A673 (cell line): ENCODE measurements around the gene CENPX. TPM values are rescaled to one million over a fixed set of nuclear protein-coding genes. Genes with fewer than 3 reads are reported as not detected.

Experiments used
- BruUV-seq: library from RNA; stranded (reverse); fragments of 400-500 nt; replicated peaks from 2 replicates; lab custom pipeline; 2021; lab: Mats Ljungman, UMichigan
- CTCF ChIA-PET: fragments of 300-600 bp; sonication (Branson Sonifier 250); formaldehyde crosslinking; loops from one replicate; lab custom pipeline; 2022; ENCODE audit warnings: antibody characterized with exemption; lab: Charles Lee
- POLR2A ChIA-PET: fragments of 300-600 bp; sonication (Branson Sonifier 250); formaldehyde crosslinking; loops from one replicate; lab custom pipeline; 2022; ENCODE audit warnings: antibody characterized with exemption; ENCODE audit not compliant: low non-redundant PET; lab: Charles Lee
- DNase-seq: peaks from one replicate; pipeline ENCODE4 v3.0.0-alpha.2; 2015; ENCODE audit warnings: low spot score
- H3K27ac ChIP-seq: fragments of 200-600 bp; sonication (generic); 2 replicates; pipeline ENCODE4 v1.5.1; 2016; ENCODE audit warnings: mixed run types, low read depth, mild to moderate bottlenecking, mixed read lengths, antibody characterized with exemption, low read length; ENCODE audit not compliant: poor library complexity, severe bottlenecking
- H3K27me3 ChIP-seq: fragments of 200-600 bp; sonication (generic); replicated peaks from 2 replicates; pipeline ENCODE4 v1.6.1; 2017; ENCODE audit warnings: mixed run types, low read depth, mild to moderate bottlenecking, mixed read lengths, antibody characterized with exemption, low read length; ENCODE audit not compliant: insufficient read depth, poor library complexity
- H3K36me3 ChIP-seq: fragments of 200-600 bp; sonication (generic); 2 replicates; pipeline ENCODE4 v1.6.1; 2016; ENCODE audit warnings: mixed run types, mild to moderate bottlenecking, mixed read lengths, antibody characterized with exemption, low read length; ENCODE audit not compliant: insufficient read depth, poor library complexity, severe bottlenecking
- H3K4me1 ChIP-seq: fragments of 200-600 bp; sonication (generic); 2 replicates; pipeline ENCODE4 v1.6.1; 2017; ENCODE audit warnings: mixed run types, mild to moderate bottlenecking, mixed read lengths, antibody characterized with exemption, low read length; ENCODE audit not compliant: insufficient read depth, poor library complexity, severe bottlenecking
- H3K4me3 ChIP-seq: fragments of 200-600 bp; sonication (generic); 2 replicates; pipeline ENCODE4 v1.5.1; 2016; ENCODE audit warnings: low read depth, mixed run types, mild to moderate bottlenecking, mixed read lengths, low read length; ENCODE audit not compliant: poor library complexity, severe bottlenecking
- H3K9me3 ChIP-seq: fragments of 200-600 bp; sonication (generic); 2 replicates; pipeline ENCODE4 v1.6.1; 2016; ENCODE audit warnings: mixed run types, low read depth, mild to moderate bottlenecking, mixed read lengths, antibody characterized with exemption, low read length; ENCODE audit not compliant: poor library complexity, severe bottlenecking
- EZH2 ChIP-seq: fragments of 200-600 bp; sonication (generic); IDR thresholded peaks from 2 replicates; pipeline ENCODE4 v1.6.1; 2017; ENCODE audit warnings: borderline replicate concordance, low read depth, mild to moderate bottlenecking, mixed read lengths, antibody characterized with exemption, low read length; ENCODE audit not compliant: poor library complexity, severe bottlenecking
- intact Hi-C: fragments of 100-400 bp; cut with micrococcal nuclease; formaldehyde crosslinking; loops from one replicate; pipeline ENCODE4 v1.10.0; 2022; ENCODE audit not compliant: unreplicated experiment
- total RNA-seq: library from RNA; stranded (reverse); gene quantifications from 2 replicates; pipeline ENCODE4 v1.2.3, GENCODE V29; 2021
- TF ChIP-seq, protein P1 (sequence below): fragments of 300-800, 200-600 bp; sonication (generic); conservative IDR thresholded peaks from 2 replicates; pipeline ENCODE4 v1.5.1; 2017; ENCODE audit warnings: low read depth, mild to moderate bottlenecking, antibody characterized with exemption, low read length, moderate library complexity, mixed read lengths

The CENPX gene
- total RNA-seq, 1 experiment from 2014 or later = 165 TPM

DNA sequence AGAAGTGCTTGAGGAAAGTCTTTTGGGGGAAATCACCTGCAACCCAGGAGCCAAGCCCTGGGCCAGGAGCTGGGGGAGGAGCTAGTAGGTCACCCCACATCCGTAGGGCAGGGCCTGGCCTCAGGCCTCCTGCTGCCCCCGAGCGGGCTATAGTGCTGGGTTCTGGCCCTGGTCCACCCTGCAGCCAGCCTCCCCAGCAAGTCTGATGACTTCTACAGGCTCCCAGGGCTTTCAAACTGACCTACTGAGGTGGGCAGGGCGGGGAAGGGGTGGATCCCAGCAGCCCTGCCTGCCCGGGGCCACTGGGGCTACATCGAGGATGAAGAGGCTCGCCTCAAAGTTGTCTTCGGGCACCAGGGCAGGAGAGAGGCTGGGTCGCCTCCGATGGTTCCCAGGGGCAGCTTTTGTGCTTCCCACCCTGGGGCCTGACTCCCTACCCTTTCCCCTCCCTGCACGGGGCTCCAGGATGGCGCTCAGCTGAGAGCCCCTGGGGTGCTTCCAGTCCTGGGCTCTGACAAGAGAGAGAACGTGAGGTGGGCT, 5.0 kb downstream of the CENPX start:
- no peak for DNase-seq
- Histone ChIP-seq H3K27ac (no peak overlapping the region), H3K9me3 (no peaks in the 10 kb centered on the region), H3K4me1 (peaks cover 23% of the 10 kb centered on the region), H3K27me3 (no peaks in the 10 kb centered on the region), H3K36me3 (peaks cover 8% of the 10 kb centered on the region), H3K4me3 (no peak overlapping the region)
- intact Hi-C loops = no loop called here
- ChIA-PET CTCF (no interaction called here), POLR2A (interaction anchor here (0.6 kb wide), 1 partner anchor 201 kb away, joined by 6 read pairs; no protein-coding TSS in a partner anchor)
- TF ChIP-seq, protein P1, sequence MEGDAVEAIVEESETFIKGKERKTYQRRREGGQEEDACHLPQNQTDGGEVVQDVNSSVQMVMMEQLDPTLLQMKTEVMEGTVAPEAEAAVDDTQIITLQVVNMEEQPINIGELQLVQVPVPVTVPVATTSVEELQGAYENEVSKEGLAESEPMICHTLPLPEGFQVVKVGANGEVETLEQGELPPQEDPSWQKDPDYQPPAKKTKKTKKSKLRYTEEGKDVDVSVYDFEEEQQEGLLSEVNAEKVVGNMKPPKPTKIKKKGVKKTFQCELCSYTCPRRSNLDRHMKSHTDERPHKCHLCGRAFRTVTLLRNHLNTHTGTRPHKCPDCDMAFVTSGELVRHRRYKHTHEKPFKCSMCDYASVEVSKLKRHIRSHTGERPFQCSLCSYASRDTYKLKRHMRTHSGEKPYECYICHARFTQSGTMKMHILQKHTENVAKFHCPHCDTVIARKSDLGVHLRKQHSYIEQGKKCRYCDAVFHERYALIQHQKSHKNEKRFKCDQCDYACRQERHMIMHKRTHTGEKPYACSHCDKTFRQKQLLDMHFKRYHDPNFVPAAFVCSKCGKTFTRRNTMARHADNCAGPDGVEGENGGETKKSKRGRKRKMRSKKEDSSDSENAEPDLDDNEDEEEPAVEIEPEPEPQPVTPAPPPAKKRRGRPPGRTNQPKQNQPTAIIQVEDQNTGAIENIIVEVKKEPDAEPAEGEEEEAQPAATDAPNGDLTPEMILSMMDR = no peak
- no peak for TF ChIP-seq EZH2
- no TSS peak for BruUV-seq

DNA sequence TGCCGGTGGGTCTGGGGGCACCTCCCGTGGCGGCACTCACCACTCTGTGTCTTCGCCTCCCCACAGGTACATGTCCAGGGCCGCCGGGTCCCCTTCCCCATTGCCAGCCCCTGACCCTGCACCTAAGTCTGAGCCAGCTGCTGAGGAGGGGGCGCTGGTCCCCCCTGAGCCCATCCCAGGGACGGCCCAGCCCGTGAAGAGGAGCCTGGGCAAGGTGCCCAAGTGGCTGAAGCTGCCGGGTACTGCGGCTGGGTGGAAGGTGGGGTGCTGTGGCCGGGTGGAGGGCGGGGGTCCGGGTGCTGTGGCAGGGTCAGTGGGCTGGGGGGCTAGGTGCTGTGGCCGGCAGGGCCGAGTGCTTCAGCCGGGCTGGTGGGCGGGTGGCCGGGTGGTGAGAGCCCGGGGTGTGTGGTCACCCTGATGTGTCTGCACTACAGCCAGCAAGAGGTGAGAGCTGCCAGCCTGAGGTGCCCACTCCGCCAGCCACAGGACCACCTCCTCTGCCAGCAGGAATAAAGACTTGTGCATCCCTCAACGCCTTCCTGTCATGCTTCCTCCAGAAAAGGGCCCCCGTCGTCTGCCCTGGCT, 5.7 kb downstream of the CENPX start:
- POLR2A ChIA-PET = interaction anchor here (0.6 kb wide), 1 partner anchor 28 kb away, joined by 4 read pairs; no protein-coding TSS in a partner anchor
- CTCF ChIA-PET = no interaction called here

DNA sequence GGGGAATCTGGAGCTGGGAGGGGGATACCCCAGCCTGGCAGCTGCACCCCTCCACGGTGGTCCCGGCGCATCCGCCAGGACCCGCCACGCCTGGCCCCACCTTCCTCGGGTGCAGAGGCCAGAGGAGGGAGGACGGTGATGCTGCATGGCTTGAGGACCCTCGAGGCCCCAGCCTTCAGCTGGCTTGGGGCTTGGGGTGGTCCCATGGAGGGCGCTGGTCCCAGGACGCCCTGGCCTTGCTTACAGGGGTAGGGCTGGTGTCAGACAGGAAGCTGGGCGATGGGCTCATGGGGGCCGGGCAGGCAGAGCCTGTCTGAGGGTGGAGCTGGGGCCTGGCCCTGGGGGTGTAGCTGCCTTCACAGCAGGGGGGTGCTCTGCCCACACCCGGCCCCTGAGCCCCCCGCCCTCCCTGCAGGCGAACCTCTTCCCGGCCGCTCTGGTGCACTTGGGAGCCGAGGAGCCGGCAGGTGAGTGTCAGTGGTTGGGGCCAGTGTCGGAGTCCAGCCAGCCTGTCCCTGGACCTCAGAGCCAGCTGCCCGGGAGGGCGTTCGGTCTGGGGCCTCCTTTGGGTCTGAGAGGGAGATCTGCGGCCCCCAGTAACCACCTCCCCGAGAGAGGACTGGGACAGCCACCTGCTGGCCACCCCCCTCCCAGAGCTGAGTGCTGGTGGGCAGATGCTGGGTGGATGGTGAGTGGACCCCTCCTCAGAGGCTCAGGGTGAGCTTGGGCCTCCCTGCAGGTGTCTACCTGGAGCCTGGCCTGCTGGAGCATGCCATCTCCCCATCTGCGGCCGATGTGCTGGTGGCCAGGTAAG, 6.4 kb downstream of the CENPX start:
- Histone ChIP-seq H3K27me3 (no peaks in the 10 kb centered on the region), H3K4me3 (no peak overlapping the region), H3K4me1 (peaks cover 14% of the 10 kb centered on the region), H3K27ac (no peak overlapping the region), H3K9me3 (no peaks in the 10 kb centered on the region), H3K36me3 (peaks cover 8% of the 10 kb centered on the region)
- intact Hi-C loops = no loop called here
- no TSS peak for BruUV-seq
- CTCF ChIA-PET = interaction anchor here (0.8 kb wide), 1 partner anchor 57 kb away, joined by 3 read pairs; no protein-coding TSS in a partner anchor
- POLR2A ChIA-PET = interaction anchor here (0.6 kb wide), 1 partner anchor 29 kb away, joined by 4 read pairs; no protein-coding TSS in a partner anchor
- DNase-seq = no peak
- TF ChIP-seq, protein P1 = no peak
- TF ChIP-seq EZH2 = no peak

More for the DNA sequence above, 5.7 kb downstream of the CENPX start:
- BruUV-seq = no TSS peak
- Histone ChIP-seq H3K4me3 (no peak overlapping the region), H3K4me1 (peaks cover 21% of the 10 kb centered on the region), H3K9me3 (no peaks in the 10 kb centered on the region), H3K27ac (no peak overlapping the region), H3K27me3 (no peaks in the 10 kb centered on the region), H3K36me3 (peaks cover 8% of the 10 kb centered on the region)
- intact Hi-C loops = no loop called here
- TF ChIP-seq, protein P1 = no peak
- TF ChIP-seq EZH2 = no peak
- no peak for DNase-seq
